ENCODE results near the gene FRRS1.

GRCh38 chr1:99726407-99726806 lies 40.0 kb downstream of the FRRS1 start:
- no peak for TF ChIP-seq CTCF (IDR thresholded peaks at IDR 0.05; ENCODE audit: borderline replicate concordance, extremely low read depth, low read length, poor library complexity, severe bottlenecking)
- no peak for TF ChIP-seq EZH2 (IDR thresholded peaks at IDR 0.05; ENCODE audit: borderline replicate concordance, low read depth, low read length, severe bottlenecking)

All from DND-41 (cell line).